GM12864 (cell line): ENCODE data around the gene TAAR6.
A peak's percentile ranks its signal among the peaks of the same experiment; 100 is the strongest.
"Not testable (repeated sequence)": the region's sequence is repeated elsewhere in the genome, so short reads cannot be mapped to it uniquely, and the experiment has no call there.

ENCODE experiments used
- DNase-seq: peaks from one replicate; pipeline ENCODE4 v3.0.0-alpha.2; 2011; ENCODE audit warnings: low read depth
- H3K4me3 ChIP-seq: 2 replicates; pipeline ENCODE4 v1.5.1; 2011; ENCODE audit warnings: mild to moderate bottlenecking, low read depth, low read length, control low read depth
- TF ChIP-seq, protein P1 (sequence below): IDR thresholded peaks from 2 replicates; pipeline ENCODE4 v1.5.1; 2011; ENCODE audit warnings: low read depth, mild to moderate bottlenecking, moderate library complexity, low read length, control low read depth, inconsistent platforms; ENCODE audit errors: missing control alignments

Gene TAAR6

DNA sequence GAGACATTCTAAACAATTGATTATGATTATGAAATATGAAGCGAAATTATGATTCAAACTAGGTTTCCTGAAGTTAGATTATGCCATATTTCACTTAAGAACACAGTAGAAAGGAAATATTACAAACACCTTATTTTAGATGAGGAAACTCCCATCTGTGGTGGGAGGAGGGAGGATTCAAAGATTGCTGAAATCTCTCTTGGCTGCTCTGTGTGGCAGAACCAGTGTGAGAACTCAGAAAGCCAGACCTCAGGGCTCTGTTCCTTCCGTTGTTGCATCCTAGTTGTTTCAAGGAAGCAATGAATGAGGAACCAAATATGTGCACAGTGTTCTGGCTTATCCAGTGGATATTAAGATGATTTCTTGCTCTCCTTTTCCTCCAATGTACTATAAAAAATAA lies 17.3 kb downstream of the TAAR6 start:
- DNase-seq = no peak
- TF ChIP-seq, protein P1, sequence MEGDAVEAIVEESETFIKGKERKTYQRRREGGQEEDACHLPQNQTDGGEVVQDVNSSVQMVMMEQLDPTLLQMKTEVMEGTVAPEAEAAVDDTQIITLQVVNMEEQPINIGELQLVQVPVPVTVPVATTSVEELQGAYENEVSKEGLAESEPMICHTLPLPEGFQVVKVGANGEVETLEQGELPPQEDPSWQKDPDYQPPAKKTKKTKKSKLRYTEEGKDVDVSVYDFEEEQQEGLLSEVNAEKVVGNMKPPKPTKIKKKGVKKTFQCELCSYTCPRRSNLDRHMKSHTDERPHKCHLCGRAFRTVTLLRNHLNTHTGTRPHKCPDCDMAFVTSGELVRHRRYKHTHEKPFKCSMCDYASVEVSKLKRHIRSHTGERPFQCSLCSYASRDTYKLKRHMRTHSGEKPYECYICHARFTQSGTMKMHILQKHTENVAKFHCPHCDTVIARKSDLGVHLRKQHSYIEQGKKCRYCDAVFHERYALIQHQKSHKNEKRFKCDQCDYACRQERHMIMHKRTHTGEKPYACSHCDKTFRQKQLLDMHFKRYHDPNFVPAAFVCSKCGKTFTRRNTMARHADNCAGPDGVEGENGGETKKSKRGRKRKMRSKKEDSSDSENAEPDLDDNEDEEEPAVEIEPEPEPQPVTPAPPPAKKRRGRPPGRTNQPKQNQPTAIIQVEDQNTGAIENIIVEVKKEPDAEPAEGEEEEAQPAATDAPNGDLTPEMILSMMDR = no peak
- no peak overlapping the region for H3K4me3 ChIP-seq

GRCh38 chr6:132589454-132589853 lies 19.3 kb downstream of the TAAR6 start, which contains the start of gene TAAR5:
TSS of gene TAAR5 (minus strand) at chr6:132589741. CDS start at chr6:132589686, 55 bp downstream.
- no peak for DNase-seq

GRCh38 chr6:132590362-132590761 lies 20.2 kb downstream of the TAAR6 start:
- DNase-seq = no peak

More at GRCh38 chr6:132589454-132589853, 19.3 kb downstream of the TAAR6 start, which contains the start of gene TAAR5:
- no peak within 1 kb of the TSS for H3K4me3 ChIP-seq
- TF ChIP-seq, protein P1 = no peak

GRCh38 chr6:132592855-132593254 lies 22.7 kb downstream of the TAAR6 start:
- no peak overlapping the region for H3K4me3 ChIP-seq
- TF ChIP-seq, protein P1 = no peak
- DNase-seq = no peak

More at GRCh38 chr6:132590362-132590761, 20.2 kb downstream of the TAAR6 start:
- no peak overlapping the region for H3K4me3 ChIP-seq
- TF ChIP-seq, protein P1 = no peak

GRCh38 chr6:132596201-132596600 lies 26.1 kb downstream of the TAAR6 start:
- H3K4me3 ChIP-seq = no peak overlapping the region
- no peak for DNase-seq
- TF ChIP-seq, protein P1 = no peak

DNA sequence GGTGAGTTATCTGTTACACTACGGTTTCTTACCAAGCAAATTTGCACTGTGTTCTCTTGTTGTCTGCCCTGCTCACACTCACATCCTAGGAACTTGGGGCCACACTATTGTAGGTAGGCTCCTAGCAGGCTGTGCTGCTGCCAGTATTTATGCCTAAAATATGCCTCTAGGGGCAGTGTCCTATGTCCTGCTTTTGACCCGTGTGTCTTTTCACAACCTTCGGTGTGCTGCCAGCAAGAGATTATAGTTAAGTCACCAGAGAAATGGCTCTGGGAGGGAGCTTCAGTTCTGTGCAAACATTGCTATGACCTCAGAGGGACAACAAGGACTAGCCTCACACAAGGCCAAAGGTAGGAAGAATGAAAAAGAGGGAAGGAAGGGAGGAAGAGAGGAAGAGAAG lies 28.4 kb downstream of the TAAR6 start:
- TF ChIP-seq, protein P1 = peak; percentile 64
- no peak overlapping the region for H3K4me3 ChIP-seq
- no peak for DNase-seq

GRCh38 chr6:132600900-132601299 lies 30.8 kb downstream of the TAAR6 start:
- not testable (repeated sequence) for H3K4me3 ChIP-seq, DNase-seq
